GM18870 (cell line): ENCODE results near the gene ST3GAL3.

Source experiments
- ATAC-seq: cut with Tn5 transposase; IDR thresholded peaks from one replicate; pipeline ENCODE4 v1.9.1; 2021; ENCODE audit warnings: moderate library complexity; ENCODE audit not compliant: unreplicated experiment

ST3GAL3 gene

GRCh38 chr1:43977376-43978263 lies 270.3 kb downstream of the ST3GAL3 start:
- no peak for ATAC-seq

GRCh38 chr1:43978264-43978550 lies 270.9 kb downstream of the ST3GAL3 start:
- no peak for ATAC-seq

GRCh38 chr1:43978551-43979260 lies 271.4 kb downstream of the ST3GAL3 start, which contains the start of gene B4GALT2:
TSS of gene B4GALT2 (plus strand) at chr1:43979210. CDS start at chr1:43981161, 1,951 bp downstream.
- no peak for ATAC-seq

GRCh38 chr1:43979261-43979527 lies 271.9 kb downstream of the ST3GAL3 start:
- ATAC-seq = no peak

GRCh38 chr1:43979528-43980254 lies 272.4 kb downstream of the ST3GAL3 start:
- no peak for ATAC-seq

- ATAC-seq = no peak
Observed at GRCh38 chr1:43980255-43981134, 273.2 kb downstream of the ST3GAL3 start.
